ENCODE data around the gene S100A1. TPM values are rescaled to one million over a fixed set of nuclear protein-coding genes. Genes with fewer than 3 reads are reported as not detected.

Gene S100A1
- total RNA-seq, 1 donor from 2014 or later, result not detected

DNA sequence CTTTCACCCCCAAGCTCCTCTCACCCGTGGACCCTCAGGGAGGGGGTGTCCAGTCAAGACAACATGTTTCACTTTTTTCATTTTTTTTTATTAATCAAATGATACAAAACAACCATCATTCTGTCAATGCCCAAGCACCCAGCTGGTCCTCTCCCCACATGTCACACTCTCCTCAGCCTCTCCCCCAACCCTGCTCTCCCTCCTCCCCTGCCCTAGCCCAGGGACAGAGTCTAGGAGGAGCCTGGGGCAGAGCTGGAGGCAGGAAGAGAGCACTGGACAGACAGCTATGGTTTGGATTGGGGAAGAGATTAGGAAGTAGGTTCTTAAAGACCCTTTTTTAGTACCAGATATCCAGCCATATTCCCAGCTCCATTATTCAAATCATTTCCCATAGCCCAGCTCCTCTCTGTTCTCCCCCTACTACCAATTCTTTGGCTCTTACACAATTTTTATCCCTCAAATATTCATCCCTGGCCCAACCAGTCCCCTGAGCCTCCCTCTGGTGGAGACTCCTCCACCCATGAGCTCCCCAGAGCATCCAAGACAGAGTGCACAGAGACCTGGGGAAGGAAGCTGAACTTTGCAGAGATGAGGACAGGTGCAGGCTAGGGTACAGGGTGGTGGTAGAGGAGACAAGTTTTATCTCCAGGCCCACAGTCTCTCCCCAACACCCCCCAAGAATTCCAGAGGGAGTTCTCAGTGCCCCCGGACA is 13.9 kb upstream of the S100A1 start:
- H3K4me3 Mint-ChIP-seq, result no peak overlapping the region
- intact Hi-C loops (cut with micrococcal nuclease), result no loop called here
- H3K36me3 Mint-ChIP-seq (ENCODE audit: low read depth), result no peaks in the 10 kb centered on the region
- no peak overlapping the region for H3K27ac Mint-ChIP-seq
- no peak for DNase-seq
- peaks cover 8% of the 10 kb centered on the region for H3K4me1 Mint-ChIP-seq
- H3K9me3 Mint-ChIP-seq, result no peaks in the 10 kb centered on the region
- H3K27me3 Mint-ChIP-seq, result no peaks in the 10 kb centered on the region

DNA sequence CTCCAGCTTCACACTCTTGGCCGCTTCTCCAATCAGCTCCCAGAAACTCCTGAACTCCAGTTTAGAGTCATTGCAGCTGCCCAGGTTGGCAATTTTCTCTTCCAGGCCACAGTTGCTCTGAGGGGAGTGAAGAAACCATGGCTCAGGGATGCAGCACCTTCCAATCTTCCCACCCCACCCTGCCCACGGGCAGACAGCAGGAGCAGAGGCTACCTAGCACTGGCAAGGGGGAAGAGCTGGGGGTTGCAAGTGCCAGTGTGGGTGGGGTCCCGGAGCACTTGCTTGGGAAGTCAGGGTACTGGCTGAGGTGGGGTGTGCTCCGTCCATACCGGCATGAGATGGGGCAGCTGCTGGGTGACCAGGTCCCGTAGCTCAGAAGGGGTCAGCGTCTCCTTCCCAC is 13.3 kb upstream of the S100A1 start:
- Mint-ChIP-seq H3K27ac (no peak overlapping the region), H3K4me3 (no peak overlapping the region), H3K9me3 (no peaks in the 10 kb centered on the region), H3K4me1 (peaks cover 8% of the 10 kb centered on the region), H3K27me3 (no peaks in the 10 kb centered on the region), H3K36me3 (ENCODE audit: low read depth) (no peaks in the 10 kb centered on the region)
- no peak for DNase-seq
- intact Hi-C loops (cut with micrococcal nuclease), result no loop called here

DNA sequence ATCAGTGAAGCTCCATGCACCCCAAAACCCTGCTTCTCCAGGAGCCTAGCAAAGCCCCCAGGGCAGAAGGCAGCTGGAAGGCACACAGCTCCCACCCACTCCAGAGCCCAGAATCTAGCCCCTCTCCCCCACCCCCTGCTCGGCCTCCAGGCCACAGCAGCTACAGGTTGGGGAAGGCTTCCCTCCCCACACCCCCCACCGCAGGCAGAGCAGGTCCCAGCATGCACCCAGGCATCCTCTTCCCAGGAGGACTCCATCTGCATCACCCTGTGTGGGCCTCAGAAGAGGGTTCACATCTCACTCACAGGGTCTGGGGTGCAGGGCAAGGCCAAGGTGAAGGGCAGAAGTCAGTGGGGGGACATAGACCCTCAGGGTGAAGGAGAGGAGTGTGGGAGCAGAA is 12.8 kb upstream of the S100A1 start:
- Mint-ChIP-seq H3K4me3 (no peak overlapping the region), H3K36me3 (ENCODE audit: low read depth) (no peaks in the 10 kb centered on the region), H3K9me3 (no peaks in the 10 kb centered on the region), H3K27me3 (no peaks in the 10 kb centered on the region), H3K4me1 (peaks cover 8% of the 10 kb centered on the region), H3K27ac (no peak overlapping the region)
- DNase-seq, result no peak
- intact Hi-C loops (cut with micrococcal nuclease), result no loop called here

DNA sequence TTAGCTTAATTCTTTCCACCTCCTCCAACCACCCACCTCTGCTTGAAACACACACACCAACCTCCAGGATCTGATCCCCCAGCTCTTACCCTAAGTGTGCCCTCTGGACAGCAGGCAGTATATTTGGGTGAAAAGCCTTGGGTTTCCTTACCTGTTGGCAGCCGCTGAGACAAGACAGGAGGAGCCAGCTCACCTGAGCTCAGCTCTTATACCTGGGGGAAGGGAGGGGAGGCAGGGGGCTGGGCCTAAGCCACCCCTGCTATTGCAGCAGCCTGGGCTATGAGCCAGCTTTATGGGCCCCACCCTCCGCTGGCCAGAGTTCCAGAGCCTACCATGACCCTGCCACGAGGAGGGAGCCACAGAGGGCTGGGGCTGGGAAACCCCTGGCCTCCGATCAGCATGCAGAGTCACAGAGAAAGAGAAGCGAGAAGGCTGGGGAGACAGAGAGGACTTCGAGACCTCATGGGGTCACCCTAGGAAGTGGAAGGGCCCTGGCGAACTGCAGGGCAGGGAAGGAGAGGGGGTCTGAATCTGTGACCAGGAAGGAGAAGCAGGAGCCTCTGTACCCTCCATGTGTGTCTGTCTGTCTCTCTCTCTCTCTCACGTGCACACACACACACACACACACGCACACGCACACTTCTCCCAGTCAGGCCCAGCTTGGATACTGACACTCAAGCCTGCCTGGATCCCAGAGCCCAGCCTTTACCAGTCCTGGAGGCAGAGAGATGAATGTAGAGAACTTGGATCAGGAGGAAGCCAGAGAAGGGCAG is 11.9 kb upstream of the S100A1 start, which contains the start of gene S100A14:
Gene S100A14, minus strand, starts transcription at position 182 of the 773 bp plus-strand sequence. CDS start 467 bp downstream, outside the sequence.
- H3K27me3 Mint-ChIP-seq, result no peaks in the 10 kb centered on the region
- intact Hi-C loops (cut with micrococcal nuclease), result loop anchor here (2.0 kb wide), 1 partner anchor 84 kb away; no protein-coding TSS in a partner anchor
- peaks cover 8% of the 10 kb centered on the region for H3K4me1 Mint-ChIP-seq
- peak within 1 kb of the TSS; percentile 32 for H3K27ac Mint-ChIP-seq
- no peaks in the 10 kb centered on the region for H3K36me3 Mint-ChIP-seq (ENCODE audit: low read depth)
- no peaks in the 10 kb centered on the region for H3K9me3 Mint-ChIP-seq
- no peak for DNase-seq
- H3K4me3 Mint-ChIP-seq, result no peak within 1 kb of the TSS

DNA sequence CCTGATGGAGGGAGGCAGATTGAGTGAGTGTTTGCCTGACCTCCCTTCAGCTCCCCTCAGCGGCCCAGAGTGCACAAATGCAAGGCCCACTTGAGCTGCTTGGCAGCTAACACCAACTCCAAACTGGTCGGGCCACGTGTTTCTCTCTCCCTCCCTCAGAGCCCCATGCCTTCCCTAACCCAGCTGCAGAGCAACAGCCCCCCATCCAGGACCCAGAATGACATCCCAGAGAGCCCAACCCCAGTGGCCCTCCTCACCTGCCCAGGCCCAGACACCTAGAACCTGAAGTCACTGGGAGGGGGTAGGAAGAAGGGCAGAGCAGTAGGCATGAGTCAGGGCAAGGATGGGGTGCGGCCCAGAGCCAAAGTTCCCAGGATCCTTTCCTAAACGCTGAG is 11.3 kb upstream of the S100A1 start:
- intact Hi-C loops (cut with micrococcal nuclease), result loop anchor here (1.0 to 2.0 kb wide), 4 partner anchors 45 to 106 kb away; no protein-coding TSS in a partner anchor
- no peaks in the 10 kb centered on the region for H3K27me3 Mint-ChIP-seq

DNA sequence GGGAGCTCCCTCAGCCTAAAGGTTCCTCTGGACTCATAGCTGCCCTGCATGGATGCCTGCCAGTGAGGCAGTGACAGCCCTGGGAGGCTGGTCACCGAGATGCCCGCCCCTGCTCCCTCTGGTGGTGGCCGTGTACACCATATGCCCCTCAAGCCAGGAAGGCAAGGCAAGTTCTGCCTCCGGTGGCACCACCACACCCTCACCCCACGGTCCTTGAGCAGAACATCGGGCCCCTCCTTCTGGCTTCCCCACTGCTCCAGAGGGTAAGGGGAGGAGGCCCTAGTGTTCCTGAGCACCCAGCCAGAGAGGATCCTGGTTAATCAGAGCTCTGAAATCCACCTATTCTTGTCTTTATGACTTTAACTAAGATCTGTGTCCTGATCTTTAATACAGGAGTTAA is 10.6 kb upstream of the S100A1 start:
- intact Hi-C loops (cut with micrococcal nuclease), result loop anchor here (1.0 to 2.0 kb wide), 4 partner anchors 45 to 106 kb away; no protein-coding TSS in a partner anchor
- Mint-ChIP-seq H3K36me3 (ENCODE audit: low read depth) (no peaks in the 10 kb centered on the region), H3K9me3 (no peaks in the 10 kb centered on the region), H3K27me3 (no peaks in the 10 kb centered on the region), H3K27ac (no peak overlapping the region), H3K4me1 (peaks cover 8% of the 10 kb centered on the region), H3K4me3 (no peak overlapping the region)
- DNase-seq, result peak; percentile 93

More for the DNA sequence above, 11.3 kb upstream of the S100A1 start:
- Mint-ChIP-seq H3K4me1 (peaks cover 8% of the 10 kb centered on the region), H3K36me3 (ENCODE audit: low read depth) (no peaks in the 10 kb centered on the region), H3K27ac (peak overlapping the region; percentile 32), H3K9me3 (no peaks in the 10 kb centered on the region), H3K4me3 (no peak overlapping the region)
- no peak for DNase-seq

DNA sequence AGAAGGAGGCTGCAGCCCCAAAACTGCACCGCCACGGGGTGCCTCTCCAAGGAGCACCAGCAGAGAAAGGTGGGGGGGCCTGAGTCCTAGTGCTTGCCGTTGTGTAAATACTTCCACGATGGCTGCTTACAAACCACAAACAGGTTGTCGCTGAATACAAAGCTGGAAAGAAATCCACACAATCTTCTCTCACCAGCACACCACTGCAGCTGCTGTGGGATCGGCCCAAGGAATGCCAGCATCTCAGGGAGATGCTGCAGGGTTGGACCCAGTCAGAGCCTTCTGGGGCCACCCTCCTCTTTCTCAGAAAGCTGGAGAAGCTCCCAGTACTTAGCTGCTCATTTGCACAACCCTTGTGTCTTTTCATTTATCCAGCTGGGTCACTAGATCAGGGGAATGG is 9.1 kb upstream of the S100A1 start:
- Mint-ChIP-seq H3K4me3 (no peak overlapping the region), H3K36me3 (ENCODE audit: low read depth) (no peaks in the 10 kb centered on the region), H3K9me3 (no peaks in the 10 kb centered on the region), H3K27me3 (no peaks in the 10 kb centered on the region), H3K4me1 (peaks cover 8% of the 10 kb centered on the region), H3K27ac (no peak overlapping the region)
- intact Hi-C loops (cut with micrococcal nuclease), result no loop called here
- no peak for DNase-seq

DNA sequence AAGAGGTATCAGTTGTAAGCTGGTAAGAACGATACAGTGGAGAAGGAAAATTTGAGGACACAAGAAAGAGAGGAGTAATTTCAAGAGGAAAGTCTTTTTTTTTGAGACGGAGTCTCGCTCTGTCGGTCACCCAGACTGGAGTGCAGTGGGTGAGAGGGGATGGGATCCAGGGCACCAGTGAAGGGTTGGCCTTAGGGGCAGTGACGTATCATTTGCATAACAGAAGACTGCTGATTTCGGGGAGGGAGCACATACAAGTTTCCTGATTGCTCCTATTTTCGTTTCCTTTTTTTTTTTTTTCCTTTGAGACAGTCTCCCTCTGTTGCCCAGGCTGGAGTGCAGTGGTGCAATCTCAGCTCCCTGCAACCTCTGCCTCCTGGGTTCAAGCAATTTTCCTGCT is 5.1 kb upstream of the S100A1 start:
- no peak overlapping the region for H3K4me3 Mint-ChIP-seq
- intact Hi-C loops (cut with micrococcal nuclease), result no loop called here
- no peak for DNase-seq
- H3K4me1 Mint-ChIP-seq, result no peaks in the 10 kb centered on the region
- H3K9me3 Mint-ChIP-seq, result no peaks in the 10 kb centered on the region
- no peaks in the 10 kb centered on the region for H3K27me3 Mint-ChIP-seq
- H3K27ac Mint-ChIP-seq, result no peak overlapping the region
- no peaks in the 10 kb centered on the region for H3K36me3 Mint-ChIP-seq (ENCODE audit: low read depth)

DNA sequence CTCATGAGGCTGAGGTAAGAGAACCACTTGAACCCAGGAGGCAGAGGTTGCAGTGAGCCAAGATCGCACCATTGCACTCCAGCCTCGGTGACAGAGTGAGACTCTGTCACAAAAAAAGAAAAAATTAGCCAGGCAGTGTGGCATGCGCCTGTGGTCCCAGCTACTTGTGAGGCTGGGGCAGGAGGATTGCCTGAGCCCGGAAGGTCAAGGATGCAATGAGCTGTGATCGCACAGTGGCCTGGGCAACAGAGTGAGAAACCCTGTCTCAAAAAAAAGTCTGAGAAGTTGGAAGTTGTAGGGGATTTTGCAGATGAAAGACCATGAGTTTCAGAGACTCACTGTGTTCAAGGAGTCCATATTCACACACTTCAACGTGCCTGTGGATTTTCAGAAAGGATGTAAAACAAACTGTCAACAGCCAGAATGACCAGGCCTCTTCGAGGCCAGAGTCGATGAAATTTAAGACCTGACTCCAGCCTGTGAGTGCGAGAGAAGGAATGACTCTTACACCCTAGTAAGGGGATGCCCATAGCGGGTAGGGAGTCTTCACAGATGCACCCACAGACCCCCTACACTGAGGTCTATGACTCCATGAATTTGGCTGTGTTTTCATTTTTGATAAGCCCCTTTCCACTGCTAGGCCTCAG is 3.1 kb upstream of the S100A1 start:
- H3K36me3 Mint-ChIP-seq (ENCODE audit: low read depth), result no peaks in the 10 kb centered on the region
- H3K4me1 Mint-ChIP-seq, result no peaks in the 10 kb centered on the region
- H3K9me3 Mint-ChIP-seq, result no peaks in the 10 kb centered on the region
- intact Hi-C loops (cut with micrococcal nuclease), result no loop called here
- DNase-seq, result no peak
- H3K27me3 Mint-ChIP-seq, result no peaks in the 10 kb centered on the region
- H3K27ac Mint-ChIP-seq, result no peak overlapping the region
- no peak overlapping the region for H3K4me3 Mint-ChIP-seq

DNA sequence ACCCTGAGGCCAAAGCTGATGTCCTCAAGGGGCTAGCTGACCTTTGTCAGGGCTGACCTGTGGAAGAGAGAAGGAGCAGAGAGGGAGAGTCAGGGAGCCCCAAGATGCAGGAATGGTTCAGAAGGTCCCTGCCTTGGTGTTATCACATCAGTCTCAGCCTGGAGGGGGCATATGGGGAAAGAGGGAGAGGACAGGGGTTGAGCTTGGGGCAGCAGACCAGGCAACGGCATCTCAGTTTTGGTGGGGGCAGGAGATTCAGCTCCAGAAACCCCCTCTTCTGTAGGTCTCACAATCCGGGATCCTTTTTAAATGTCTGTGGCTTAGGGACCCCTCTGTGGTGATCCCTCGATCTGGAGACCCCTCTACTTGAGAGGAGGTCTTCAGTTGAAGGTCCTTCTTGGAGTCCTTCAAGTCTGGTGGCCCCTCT is 1.7 kb upstream of the S100A1 start:
- intact Hi-C loops (cut with micrococcal nuclease), result no loop called here
- DNase-seq, result no peak
- Mint-ChIP-seq H3K36me3 (ENCODE audit: low read depth) (peaks cover 1% of the 10 kb centered on the region), H3K27me3 (no peaks in the 10 kb centered on the region), H3K4me1 (peaks cover 7% of the 10 kb centered on the region), H3K9me3 (no peaks in the 10 kb centered on the region), H3K27ac (no peak overlapping the region), H3K4me3 (no peak overlapping the region)

DNA sequence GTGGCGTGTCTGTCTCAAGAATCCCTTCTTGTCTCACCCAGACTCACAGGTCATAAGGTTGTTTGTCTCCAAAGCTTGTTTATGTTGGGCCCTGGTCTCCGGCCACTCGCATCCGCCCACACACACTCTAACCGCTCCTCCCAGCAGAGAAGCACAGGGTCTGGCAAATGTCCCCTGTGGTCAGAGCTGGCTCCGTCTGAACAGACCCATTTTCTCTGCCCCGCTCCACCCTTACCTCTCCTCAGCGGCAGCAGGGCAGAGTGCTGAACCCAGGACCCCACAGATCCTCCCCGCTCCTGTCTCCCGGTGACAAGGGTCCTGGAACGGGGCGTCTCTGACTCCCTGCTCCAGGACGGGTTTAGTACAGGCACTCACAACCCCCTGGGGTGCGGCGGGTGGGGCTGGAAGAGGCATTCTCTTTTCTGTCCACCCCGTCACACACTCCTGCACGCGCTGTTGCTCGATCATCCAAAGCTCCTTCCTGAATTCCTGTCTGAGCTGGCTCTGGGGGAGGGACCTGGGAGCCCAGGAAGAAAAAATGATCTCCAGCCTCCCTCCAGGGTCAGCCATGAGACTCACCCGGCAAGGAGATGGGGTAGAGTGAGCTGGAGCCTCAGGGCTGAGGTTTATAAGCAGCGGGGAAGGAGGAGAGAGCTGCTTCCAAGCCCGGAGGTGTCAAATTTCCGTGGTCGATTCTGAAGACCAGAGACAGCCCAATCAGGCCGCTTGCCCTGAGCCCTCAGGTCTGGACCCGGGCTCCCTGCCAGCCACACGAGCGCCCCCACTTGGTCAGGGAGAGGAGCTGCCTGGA is 1.1 kb upstream of the S100A1 start, which contains the start of gene S100A13:
Gene S100A13, minus strand, starts transcription at position 602 of the 811 bp plus-strand sequence. CDS start 1,033 bp downstream, outside the sequence.
- Mint-ChIP-seq H3K4me3 (no peak within 1 kb of the TSS), H3K27ac (no peak within 1 kb of the TSS), H3K9me3 (no peaks in the 10 kb centered on the region), H3K27me3 (no peaks in the 10 kb centered on the region), H3K4me1 (peaks cover 11% of the 10 kb centered on the region), H3K36me3 (ENCODE audit: low read depth) (peaks cover 2% of the 10 kb centered on the region)
- no peak for DNase-seq
- intact Hi-C loops (cut with micrococcal nuclease), result no loop called here

DNA sequence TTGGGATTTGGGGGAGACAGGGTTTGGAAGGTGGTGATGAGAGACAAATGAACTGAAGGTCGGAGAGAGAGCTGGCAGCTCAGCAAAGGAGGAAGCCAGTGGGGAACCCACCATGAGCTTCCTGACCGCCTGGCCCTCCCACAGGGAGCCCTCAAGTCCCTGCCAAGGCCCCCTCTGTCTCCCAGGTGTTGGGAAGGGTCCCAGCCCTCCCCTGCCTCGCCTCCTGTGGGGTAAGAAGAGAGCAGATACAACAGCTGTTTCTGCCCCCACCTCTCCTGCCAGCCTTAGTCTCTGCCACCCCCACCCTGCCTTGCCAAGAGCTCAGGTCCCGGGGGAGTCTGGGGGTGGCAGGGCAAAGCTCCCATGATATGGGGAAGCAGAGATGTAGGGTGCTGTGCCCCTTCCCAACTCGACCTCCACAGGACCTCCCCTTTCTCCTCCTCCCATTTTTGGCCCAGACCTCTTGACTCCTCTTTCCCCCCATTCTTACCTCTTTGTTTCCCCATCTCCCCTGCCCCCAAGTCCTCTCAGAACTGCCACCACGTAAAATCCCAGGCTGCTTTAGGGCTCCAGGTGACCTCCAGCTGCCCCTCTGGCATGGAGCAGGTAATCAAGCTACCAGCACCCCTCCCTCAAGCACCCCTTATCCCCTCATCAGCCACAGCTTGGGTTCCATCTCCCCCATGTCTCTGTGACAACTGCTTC is 556 bp downstream of the S100A1 start:
- Mint-ChIP-seq H3K9me3 (no peaks in the 10 kb centered on the region), H3K27ac (no peak overlapping the region), H3K27me3 (no peaks in the 10 kb centered on the region), H3K4me1 (peaks cover 23% of the 10 kb centered on the region), H3K4me3 (no peak overlapping the region), H3K36me3 (ENCODE audit: low read depth) (peaks cover 3% of the 10 kb centered on the region)
- intact Hi-C loops (cut with micrococcal nuclease), result no loop called here
- no peak for DNase-seq

DNA sequence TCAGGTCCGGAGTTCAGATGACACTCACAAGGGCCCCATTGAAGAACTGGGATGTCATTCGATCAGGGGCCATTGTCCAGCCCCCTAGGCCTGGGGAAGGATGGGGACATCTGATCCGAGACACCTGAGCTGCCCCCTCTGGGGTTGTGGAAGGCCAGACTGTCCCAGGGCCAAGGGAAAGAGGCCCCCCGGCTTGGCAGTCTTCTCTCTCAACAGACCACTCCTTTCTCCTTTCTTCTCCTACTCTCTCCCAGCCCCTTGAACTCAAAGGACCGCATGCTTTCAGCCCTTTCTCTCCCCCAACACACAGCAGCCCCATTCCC is 1.1 kb downstream of the S100A1 start:
- H3K27me3 Mint-ChIP-seq, result no peaks in the 10 kb centered on the region
- H3K4me3 Mint-ChIP-seq, result no peak overlapping the region
- H3K36me3 Mint-ChIP-seq (ENCODE audit: low read depth), result peaks cover 6% of the 10 kb centered on the region
- peak overlapping the region; percentile 21 for H3K27ac Mint-ChIP-seq
- peaks cover 23% of the 10 kb centered on the region for H3K4me1 Mint-ChIP-seq
- intact Hi-C loops (cut with micrococcal nuclease), result no loop called here
- no peaks in the 10 kb centered on the region for H3K9me3 Mint-ChIP-seq
- DNase-seq, result no peak
